Measurements from ENCODE around the gene CAMTA1.

CAMTA1 gene

DNA sequence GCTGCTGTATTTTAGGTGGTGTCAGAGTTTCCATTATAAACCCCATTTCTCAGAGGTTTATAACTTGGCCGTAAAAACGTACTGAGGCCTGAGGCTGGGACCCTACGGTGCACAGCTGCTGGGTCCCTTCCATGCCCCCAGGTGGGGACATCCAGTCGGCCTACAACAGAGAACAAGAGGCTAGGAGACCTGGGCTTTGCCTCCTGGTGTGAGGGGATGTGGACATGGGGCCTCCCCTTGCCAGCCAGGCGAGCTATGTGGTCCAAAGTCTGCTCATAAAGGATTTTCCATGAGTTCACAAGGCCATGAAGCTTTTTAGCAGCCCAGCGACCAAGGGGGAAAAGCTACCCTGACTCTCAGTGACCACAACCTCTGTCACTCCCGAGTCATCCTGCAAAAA, 724.3 kb downstream of the CAMTA1 start:
- in situ Hi-C loops (cut with MboI; ENCODE audit: low sequenced_read_pairs) = no loop called here

DNA sequence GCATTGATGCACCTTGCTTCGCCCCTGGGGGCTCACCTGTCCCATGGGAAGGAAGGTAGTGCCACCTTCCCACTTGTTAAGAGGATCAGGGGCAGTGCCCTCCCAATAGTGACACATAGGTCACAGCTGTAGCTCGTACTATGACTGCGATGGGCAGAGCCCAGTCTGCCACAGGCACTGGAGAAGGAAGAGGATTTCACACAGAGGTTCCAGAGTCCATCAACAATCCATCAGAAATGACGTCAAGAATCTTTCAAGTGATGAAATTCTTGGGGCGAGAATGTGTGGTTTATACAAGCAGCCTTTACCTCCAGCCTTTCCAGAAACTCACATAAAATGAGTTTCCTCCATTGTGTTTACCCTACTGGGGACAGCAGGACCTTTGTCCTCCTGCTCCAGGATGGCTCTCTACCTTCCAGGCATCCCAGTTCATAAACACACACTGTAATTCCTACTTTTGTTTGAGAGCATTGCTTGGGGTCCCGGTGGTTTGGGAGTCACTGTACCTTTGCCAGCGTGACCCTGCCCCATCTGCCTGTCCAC, 725.2 kb downstream of the CAMTA1 start:
- in situ Hi-C loops (cut with MboI; ENCODE audit: low sequenced_read_pairs) = no loop called here

GRCh38 chr1:7511381-7511780, 726.1 kb downstream of the CAMTA1 start:
- in situ Hi-C loops (cut with MboI; ENCODE audit: low sequenced_read_pairs) = no loop called here

DNA sequence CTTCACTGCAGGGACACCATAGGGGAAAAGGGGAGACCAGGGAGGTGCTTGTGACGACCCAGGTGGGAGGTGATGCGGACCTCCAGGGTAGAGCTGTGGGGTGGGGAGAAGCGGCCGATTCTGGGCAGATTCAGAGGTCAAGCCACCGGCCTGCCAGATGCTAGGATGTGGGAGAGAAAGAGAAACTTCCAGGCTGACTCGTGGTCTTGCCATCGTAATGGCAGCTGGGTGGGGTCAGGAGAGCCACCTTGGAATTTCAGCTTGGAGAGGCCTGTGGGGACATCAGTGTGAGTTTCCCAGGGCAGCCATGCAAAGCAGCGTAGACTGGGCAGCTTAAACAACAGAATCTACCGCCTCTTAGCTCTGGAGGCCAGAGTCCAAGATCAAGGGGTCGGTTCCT, 727.8 kb downstream of the CAMTA1 start:
- in situ Hi-C loops (cut with MboI; ENCODE audit: low sequenced_read_pairs) = no loop called here

GRCh38 chr1:7515175-7515574, 729.9 kb downstream of the CAMTA1 start:
- in situ Hi-C loops (cut with MboI; ENCODE audit: low sequenced_read_pairs) = no loop called here

- in situ Hi-C loops (cut with MboI; ENCODE audit: low sequenced_read_pairs) = no loop called here
Measured at GRCh38 chr1:7515904-7516303, 730.6 kb downstream of the CAMTA1 start.

- in situ Hi-C loops (cut with MboI; ENCODE audit: low sequenced_read_pairs) = no loop called here
Measured at GRCh38 chr1:7516341-7516740, 731.1 kb downstream of the CAMTA1 start.

GRCh38 chr1:7516929-7517328, 731.7 kb downstream of the CAMTA1 start:
- in situ Hi-C loops (cut with MboI; ENCODE audit: low sequenced_read_pairs) = no loop called here

DNA sequence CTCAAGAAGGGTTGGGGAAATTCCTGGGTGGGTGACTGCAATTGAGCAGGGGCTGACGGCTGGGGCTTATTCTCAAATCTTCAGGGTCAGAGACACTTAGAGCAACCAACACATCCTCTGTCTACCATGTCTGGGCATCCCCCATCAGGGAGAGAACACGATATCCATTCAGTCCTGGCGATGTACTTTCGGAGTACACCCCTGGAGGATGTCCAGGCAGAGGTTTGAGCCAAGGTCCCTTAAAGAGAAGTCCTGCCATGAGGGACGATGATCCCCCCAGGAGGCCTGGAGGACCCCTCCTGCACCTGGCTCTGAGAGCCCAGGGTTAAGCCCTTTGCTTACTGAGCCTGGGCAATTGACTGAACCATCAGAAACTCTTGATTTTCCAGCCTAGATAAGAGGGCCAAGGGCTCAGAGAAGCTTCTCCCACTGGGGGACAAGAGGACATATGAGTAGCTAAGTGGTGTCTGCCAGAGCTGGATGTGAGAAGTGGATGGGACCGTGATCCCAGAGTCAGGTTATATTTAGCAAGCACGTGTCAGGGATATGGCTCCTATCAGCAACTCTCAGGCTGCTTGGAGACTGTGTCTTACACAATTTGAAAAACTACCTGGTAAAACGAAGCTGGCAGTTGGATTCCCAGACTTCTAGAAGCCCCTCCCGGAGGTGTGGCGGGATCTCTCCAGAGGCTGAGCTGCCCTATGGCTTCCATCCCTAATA, 732.5 kb downstream of the CAMTA1 start:
- in situ Hi-C loops (cut with MboI; ENCODE audit: low sequenced_read_pairs) = no loop called here

GRCh38 chr1:7518411-7518810, 733.2 kb downstream of the CAMTA1 start:
- in situ Hi-C loops (cut with MboI; ENCODE audit: low sequenced_read_pairs) = no loop called here

DNA sequence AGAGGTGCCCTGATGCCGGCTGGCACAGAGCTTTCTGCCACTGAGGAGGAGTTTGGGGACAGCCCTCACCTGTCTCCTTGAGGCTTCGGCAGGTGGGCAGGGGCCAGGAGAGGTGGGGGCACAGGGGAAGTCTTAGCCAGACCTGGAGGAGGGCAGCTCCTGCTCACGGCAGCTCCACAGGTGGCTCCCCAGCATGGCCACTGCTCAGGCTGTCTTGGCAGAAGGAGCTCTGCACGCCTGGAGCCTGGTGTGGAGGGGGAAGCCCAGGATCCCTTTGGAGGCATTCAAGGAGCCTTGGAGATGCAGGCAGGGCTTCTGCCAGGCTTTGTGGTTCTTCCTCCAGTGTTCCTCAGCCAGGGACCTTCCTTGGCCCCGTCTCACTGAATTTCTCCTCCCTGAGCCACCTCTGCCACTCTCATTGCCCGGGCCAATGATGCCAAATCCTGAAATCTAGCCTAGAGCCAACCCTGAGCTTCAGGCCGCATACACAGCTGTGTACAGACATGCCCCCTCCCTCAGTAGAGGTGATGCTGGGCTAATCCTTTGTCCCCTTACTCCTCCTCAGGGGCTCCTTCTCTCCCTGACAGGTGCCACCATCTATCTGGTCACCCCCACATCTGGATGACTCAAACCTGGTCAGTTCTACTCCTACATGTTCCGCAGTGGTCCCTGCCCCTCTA, 734.1 kb downstream of the CAMTA1 start:
- in situ Hi-C loops (cut with MboI; ENCODE audit: low sequenced_read_pairs) = no loop called here

GRCh38 chr1:7519861-7520395, 734.7 kb downstream of the CAMTA1 start:
- in situ Hi-C loops (cut with MboI; ENCODE audit: low sequenced_read_pairs) = no loop called here

DNA sequence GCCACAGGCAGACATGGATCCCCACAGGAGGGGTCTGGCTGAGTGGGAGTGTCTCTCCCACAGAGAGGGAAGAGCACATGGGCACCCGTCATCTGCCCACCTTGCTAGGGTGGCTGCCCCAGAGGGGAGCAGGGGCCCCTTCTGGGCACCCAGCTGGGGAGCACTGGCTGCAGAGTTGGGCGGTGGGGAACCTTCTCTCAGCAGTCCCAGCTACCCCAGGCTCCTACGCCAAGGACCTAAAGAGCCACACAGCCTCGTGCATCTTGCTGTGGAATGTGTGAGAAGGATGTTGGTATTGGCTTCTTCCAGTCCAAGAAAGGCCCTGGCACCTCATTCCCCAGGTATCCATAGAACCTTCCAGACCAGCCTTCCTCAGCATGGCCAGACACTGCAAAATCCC, 735.2 kb downstream of the CAMTA1 start:
- in situ Hi-C loops (cut with MboI; ENCODE audit: low sequenced_read_pairs) = no loop called here

DNA sequence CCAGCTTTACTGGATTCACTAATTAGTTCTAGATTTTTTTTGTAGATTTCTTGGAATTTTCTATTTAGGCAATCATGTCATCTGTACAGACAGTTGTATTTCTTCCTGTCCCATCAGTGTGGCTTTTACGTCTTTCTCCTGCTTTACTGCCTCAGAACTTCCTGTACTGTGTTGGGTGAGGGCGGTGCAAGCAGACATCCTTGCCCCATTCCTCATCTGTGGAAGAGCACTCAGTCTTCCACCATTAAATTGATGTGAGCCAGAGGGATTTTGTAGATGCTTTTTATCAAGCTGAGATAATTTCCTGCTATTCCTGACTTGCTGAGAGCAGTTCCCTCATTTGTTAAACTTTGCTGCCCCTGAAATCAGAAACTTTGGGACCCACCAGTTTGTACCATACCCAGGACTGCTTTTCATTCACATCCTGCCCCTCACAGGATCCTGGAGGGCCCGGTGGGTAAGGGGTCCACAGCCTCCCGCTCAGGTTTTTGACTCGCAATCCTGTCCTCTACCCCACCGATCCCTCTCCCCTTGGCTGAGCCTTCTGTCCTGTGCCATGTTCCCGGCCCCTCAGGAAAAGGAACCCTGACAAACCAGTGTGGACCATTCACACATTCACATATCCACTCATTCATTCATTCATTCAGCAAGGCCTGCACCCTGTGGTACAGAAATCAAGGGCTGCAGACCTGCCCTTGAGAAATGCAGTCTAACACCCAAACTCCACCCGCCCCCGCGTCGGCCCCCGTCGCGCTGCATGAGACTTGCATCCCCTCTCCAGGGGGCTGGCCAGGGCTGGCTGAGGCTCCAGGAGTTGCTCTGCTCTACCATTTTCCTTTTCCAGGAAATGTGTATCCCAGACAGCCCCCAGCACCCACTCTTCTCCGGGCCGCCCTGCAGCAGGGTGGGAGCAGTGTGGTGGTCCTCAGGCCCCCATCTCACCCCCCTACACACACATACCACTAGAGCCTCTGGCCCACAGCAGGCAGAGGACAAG, 739.4 kb downstream of the CAMTA1 start:
- in situ Hi-C loops (cut with MboI; ENCODE audit: low sequenced_read_pairs) = no loop called here

- in situ Hi-C loops (cut with MboI; ENCODE audit: low sequenced_read_pairs) = no loop called here
Measured at GRCh38 chr1:7525338-7526063, 740.2 kb downstream of the CAMTA1 start.

DNA sequence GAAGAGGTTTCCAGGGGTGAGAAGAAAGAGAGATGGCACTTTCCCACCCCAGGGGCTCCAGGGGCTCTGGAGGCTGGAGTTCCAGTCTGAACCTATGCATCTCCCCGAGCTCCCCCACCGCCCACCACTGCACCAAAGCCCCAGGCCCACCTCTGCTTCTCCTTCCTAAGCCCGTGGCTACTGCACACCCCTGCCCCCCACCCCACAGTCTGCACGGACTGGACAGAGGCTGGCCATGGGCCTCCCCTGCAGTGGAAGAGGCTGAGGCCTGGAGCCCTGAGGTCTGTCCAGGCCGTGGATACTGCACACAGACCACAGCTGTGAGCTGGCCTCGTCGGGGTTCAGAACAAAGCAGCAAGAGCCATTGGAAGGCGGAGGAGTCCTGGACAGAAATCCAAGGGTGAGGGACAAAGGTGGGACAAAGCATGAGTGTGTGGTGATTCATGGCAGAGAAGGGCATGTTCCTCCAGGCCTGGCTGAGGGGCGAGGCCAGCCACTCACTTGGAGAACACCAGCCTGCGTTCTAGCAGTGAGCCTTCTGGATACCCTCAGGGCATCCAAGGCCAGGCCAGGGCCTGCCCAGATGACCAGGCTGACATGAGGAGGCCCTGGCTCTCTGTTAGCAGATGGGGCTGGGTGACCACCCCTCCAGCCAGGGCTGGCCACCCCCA, 741.1 kb downstream of the CAMTA1 start:
- in situ Hi-C loops (cut with MboI; ENCODE audit: low sequenced_read_pairs) = no loop called here

- in situ Hi-C loops (cut with MboI; ENCODE audit: low sequenced_read_pairs) = no loop called here
Measured at GRCh38 chr1:7526867-7527732, 741.8 kb downstream of the CAMTA1 start.

GRCh38 chr1:7527733-7528045, 742.4 kb downstream of the CAMTA1 start:
- in situ Hi-C loops (cut with MboI; ENCODE audit: low sequenced_read_pairs) = no loop called here

Data from HL-60/S4 treated with retinoic acid at 250 ng/mL for 4 days and 3 days (cell line).